Measurements from ENCODE around the gene C1orf35. TPM values are rescaled to one million over a fixed set of nuclear protein-coding genes. Genes with fewer than 3 reads are reported as not detected.
"Not testable (repeated sequence)": the region's sequence is repeated elsewhere in the genome, so short reads cannot be mapped to it uniquely, and the experiment has no call there.

C1orf35 gene
- total RNA-seq, 2 donors from 2014 or later = 17.6 to 19.4 TPM

DNA sequence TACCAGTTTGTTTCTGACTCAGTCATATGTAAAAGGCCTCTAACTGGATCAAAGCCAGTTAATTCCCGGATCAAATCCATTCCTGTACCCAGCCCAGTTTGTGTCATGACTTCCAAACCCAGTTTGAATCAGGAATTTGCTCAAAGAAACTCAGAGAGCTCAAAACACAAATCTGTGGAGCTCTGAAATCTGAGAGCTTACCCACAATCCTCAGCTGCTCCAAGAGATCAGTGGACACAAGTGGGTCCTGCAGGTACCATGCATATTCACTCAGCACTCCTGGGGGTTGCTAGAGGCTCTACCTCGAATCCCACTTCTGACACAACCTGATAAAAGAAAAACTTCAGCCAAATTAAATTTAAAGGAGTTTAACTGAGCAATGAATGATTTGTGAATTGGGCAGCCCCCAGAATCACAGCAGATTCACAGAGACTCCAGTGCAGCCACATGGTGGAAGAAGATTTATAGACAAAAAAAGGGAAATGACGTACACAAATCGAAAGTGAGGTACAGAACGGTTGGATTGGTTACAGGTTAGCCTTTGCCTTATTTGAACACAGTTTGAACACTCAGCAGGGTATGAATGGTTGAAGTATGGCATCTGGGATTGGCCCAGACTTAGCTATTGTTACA lies 17.8 kb upstream of the C1orf35 start:
- Mint-ChIP-seq H3K9me3 (peaks cover 0 to 4% of the 10 kb centered on the region in 2 donors), H3K36me3 (peaks cover 0 to 17% of the 10 kb centered on the region in 2 donors), H3K27ac (peak overlapping the region in 1 of 2 donors; percentile 68)
- DNase-seq (ENCODE audit: low spot score in 2 of 2) (no peak), ATAC-seq (peak; percentile 52 to 64)

DNA sequence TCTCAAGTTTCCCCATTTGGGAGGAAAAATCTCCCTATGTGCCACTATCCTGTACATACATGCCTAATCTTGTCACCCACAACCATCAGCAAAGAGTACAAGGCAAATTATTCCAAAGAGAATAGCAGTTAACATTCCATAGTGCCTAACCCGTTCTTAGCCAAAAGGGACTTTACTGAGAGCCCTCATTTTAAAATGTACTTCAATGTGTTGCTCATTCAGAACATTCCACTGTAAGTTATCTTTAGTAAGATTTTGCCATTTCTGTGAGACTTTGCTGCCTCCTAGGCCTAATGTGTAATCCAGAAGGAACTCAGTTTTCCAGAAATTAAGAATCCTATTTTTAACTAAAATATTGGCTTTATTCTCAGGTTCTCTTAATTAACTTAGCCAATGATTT lies 17.2 kb upstream of the C1orf35 start:
- H3K36me3 Mint-ChIP-seq = peaks cover 0 to 17% of the 10 kb centered on the region in 2 donors
- H3K27ac Mint-ChIP-seq = no peak overlapping the region
- ATAC-seq = no peak
- H3K9me3 Mint-ChIP-seq = peaks cover 0 to 4% of the 10 kb centered on the region in 2 donors
- no peak for DNase-seq (ENCODE audit: low spot score in 2 of 2)

DNA sequence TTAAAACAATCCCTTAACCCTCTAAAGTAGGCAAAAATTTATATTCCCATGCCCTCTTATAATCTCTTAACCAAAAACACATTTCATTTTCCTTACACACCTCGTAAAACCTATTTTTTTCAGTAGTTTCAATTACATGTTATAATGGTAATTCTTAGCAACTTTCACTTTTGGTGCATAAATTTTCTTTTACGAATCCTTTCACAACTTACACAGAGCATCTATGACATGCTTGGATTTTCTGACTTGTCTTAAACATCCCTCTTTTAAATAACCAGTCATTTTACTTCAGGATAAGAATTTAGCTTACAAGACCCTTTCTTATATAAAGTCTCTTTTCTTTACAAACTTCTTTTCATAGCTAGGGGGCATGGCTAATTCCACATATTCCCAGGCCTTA lies 14.9 kb upstream of the C1orf35 start:
- H3K9me3 Mint-ChIP-seq = peaks cover 0 to 4% of the 10 kb centered on the region in 2 donors
- H3K27ac Mint-ChIP-seq = no peak overlapping the region
- ATAC-seq = no peak
- peaks cover 0 to 17% of the 10 kb centered on the region in 2 donors for H3K36me3 Mint-ChIP-seq
- no peak for DNase-seq (ENCODE audit: low spot score in 2 of 2)

DNA sequence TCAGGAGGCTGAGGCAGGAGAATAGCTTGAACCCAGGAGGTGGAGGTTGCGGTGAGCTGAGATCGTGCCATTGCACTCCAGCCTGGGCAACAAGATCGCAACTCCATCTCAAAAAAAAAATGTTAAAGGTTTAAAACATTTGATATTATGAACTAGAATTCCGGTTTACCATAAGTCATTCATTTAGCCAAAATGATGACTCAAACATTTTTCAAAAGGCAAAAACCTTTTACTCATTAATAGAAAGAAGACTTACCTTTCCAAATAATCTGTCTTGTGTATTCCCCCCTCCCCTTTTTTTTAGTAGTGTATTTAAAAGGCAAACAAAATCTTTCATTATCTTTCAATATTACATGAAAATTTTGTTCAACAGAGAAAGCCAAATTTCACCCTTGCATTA lies 14.2 kb upstream of the C1orf35 start:
- DNase-seq (ENCODE audit: low spot score in 2 of 2) (no peak), ATAC-seq (no peak)
- H3K27ac Mint-ChIP-seq = no peak overlapping the region
- H3K9me3 Mint-ChIP-seq = peaks cover 0 to 4% of the 10 kb centered on the region in 2 donors
- peaks cover 0 to 17% of the 10 kb centered on the region in 2 donors for H3K36me3 Mint-ChIP-seq

DNA sequence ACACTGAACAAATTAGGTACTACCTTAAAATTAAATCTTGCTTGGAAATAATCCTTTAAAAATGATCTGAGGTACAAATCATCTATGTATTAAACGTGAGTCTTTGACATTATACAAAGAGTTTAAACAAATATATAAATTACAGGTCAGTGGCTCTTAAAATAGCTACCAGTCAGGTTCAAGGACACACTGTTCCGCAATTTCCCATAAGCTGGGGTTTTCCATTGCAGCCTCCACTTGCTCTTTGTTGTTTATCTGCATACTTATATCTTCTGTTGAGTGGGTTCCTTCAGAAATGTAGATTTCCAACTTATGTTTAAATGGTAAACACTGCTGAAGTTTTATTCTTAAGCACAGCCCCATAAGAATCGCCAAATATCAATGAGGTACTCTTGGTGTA lies 11.7 kb upstream of the C1orf35 start:
- peaks cover 0 to 4% of the 10 kb centered on the region in 2 donors for H3K9me3 Mint-ChIP-seq
- H3K27ac Mint-ChIP-seq = no peak overlapping the region
- H3K36me3 Mint-ChIP-seq = peaks cover 4 to 10% of the 10 kb centered on the region in 2 donors
- DNase-seq (ENCODE audit: low spot score in 2 of 2) = no peak
- ATAC-seq = no peak

DNA sequence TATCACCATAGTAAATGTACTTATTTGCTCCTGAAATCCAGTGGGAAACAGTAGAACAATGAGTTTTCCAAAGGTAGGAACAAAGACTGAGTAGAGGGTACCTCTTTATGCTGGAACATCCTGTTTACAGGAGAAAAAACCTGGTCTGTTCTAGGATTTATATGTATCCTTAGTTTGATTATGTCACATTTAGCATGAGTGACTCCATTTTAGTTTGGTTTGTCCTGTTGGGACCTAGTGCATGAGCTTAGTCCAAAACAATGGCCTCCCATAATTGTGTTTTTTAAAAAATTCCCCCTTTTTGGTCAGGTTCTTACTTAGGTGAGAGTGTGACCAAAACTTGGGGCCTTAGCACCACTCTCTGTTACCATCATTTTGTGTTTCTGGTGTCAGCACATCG lies 9.5 kb upstream of the C1orf35 start:
- H3K27ac Mint-ChIP-seq = no peak overlapping the region
- no peak for DNase-seq (ENCODE audit: low spot score in 2 of 2)
- H3K9me3 Mint-ChIP-seq = no peaks in the 10 kb centered on the region
- H3K36me3 Mint-ChIP-seq = peaks cover 4 to 6% of the 10 kb centered on the region in 2 donors
- ATAC-seq = no peak

DNA sequence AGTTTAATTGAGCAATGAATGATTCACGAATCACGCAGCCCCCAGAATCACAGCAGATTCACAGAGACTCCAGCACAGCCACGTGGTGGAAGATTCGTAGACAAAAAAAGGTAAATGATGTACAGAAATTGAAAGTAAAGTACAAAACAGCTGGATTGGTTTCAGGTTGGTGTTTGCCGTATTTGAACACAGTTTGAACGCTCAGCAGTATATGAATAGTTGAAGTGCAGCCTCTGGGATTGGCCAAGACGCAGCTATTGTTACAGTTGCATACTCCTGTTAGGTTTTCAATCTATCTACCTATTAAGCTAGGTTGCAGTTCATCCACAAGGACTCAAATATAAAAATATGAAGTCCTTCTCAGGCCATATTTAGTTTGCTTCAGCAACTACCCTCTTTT lies 9.0 kb upstream of the C1orf35 start:
- ATAC-seq = no peak
- DNase-seq (ENCODE audit: low spot score in 2 of 2) = no peak
- H3K9me3 Mint-ChIP-seq = no peaks in the 10 kb centered on the region
- peaks cover 0 to 6% of the 10 kb centered on the region in 2 donors for H3K36me3 Mint-ChIP-seq
- no peak overlapping the region for H3K27ac Mint-ChIP-seq

DNA sequence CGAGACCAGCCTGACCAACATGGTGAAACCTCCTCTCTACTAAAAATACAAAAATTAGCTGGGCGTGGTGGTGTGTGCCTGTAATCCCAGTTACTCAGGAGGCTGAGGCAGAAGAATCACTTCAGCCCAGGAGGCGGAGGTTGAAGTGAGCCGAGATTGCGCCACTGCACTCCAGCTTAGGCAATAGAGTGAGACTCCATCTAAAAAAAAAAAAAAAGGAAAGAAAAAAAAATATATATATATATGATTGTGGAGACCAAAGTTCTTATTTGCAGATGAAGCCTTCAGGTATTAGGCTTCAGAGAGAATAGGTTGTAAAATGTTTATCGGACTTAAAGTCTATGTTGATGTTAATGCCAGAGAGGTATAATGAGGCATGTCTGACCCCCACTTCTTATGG lies 8.2 kb upstream of the C1orf35 start:
- ATAC-seq; DNase-seq (ENCODE audit: low spot score in 2 of 2); H3K9me3 Mint-ChIP-seq; H3K36me3 Mint-ChIP-seq; H3K27ac Mint-ChIP-seq: not testable (repeated sequence)

DNA sequence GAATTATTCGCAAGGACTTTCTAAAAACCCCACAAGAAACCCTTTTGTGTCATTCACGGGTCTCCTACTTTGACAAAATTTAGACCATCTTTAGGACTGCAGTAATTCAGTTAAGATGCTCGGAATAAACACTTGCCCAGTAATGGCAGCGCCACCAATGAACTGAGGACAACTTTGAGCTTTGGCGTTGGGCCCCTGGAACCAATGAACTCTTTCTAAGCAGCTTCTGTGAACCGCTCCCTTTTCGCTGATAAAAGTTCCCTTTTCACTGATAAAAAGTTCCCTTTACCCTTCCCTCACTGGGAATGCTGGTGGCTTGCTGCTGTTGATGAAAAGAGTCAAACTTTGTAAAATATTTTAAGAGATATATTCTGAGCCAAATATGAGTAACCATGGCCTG lies 7.4 kb upstream of the C1orf35 start:
- H3K27ac Mint-ChIP-seq = no peak overlapping the region
- no peak for DNase-seq (ENCODE audit: low spot score in 2 of 2)
- ATAC-seq = no peak
- peaks cover 7 to 10% of the 10 kb centered on the region in 2 donors for H3K36me3 Mint-ChIP-seq
- H3K9me3 Mint-ChIP-seq = no peaks in the 10 kb centered on the region

DNA sequence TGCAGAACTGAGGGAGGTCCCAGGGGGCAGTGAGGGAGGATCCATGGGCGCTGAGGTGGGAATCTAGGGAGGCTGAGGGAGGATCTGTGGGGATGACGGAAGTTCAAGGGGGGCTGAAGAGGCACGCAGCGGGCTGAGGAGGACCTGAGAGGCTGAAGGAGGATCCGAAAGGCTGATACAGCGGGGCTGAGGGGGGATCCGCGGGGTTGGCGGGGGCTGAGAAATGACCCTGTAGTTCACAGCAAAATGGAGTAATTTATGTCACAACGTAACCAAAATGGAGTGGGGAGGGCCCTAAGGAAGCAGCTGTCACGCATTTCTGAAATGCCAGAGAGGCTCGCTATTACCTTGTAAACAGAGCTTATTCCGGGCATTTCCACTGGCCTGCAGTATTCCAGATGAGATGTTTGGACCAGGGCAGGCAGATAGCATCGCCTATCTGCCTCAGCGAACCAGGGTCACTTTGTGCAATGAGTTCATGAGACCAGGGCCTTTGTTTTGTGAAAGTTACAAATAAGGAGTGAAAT lies 6.9 kb upstream of the C1orf35 start:
- H3K9me3 Mint-ChIP-seq = no peaks in the 10 kb centered on the region
- DNase-seq (ENCODE audit: low spot score in 2 of 2) (no peak), ATAC-seq (no peak)
- H3K36me3 Mint-ChIP-seq = peaks cover 7 to 10% of the 10 kb centered on the region in 2 donors
- peak overlapping the region; percentile 91 to 96 for H3K27ac Mint-ChIP-seq

DNA sequence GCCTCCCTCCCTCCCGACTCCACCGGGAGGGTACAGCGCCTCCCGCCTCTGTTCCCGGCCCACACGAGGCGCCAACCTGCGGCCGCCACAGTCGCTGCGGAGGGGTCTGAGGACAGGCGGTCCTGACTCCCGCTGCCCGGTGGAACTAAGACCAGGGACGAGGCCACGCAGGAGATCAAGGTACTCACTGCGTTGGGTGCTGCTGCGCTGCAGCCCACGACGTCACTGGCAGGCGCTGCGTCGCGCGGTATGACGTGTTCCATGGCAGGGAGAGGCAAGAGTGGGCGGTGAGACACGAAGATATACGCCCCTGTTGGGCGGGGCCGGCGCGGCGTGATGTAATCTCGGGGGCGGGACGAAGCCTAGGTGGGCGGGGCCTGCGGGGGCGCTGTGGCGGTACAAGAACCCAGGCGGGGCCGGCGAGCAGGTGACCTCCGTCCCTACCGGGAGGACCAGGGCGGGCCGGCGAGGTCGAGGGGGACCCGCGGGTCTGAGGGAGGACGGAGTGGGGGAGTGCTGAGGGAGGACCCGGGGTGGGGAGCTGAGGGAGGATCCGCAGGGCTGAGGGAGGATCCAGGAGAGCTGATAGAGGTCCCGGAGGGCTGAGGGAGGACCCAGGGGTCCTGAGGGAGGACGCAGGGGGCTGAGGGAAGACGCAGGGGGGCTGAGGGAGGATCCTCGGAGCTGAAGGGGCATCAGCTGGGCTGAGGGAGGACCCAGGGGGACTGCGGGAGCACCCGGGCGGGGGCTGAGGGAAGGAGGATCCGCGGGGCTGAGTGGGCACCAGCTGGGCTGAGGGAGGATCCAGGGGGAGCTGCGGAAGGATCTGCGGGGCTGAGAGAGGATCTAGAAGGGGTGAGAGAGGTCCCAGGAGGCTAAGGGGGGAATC lies 6.2 kb upstream of the C1orf35 start, which contains the start of gene MRPL55:
Gene MRPL55 (minus strand): TSS at position 227 of the 889 bp plus-strand sequence. CDS start 1,039 bp downstream, outside the sequence.
- Mint-ChIP-seq H3K9me3 (no peaks in the 10 kb centered on the region), H3K36me3 (peaks cover 7 to 10% of the 10 kb centered on the region in 2 donors), H3K27ac (peak within 1 kb of the TSS; percentile 91 to 96)
- ATAC-seq (peak; percentile 95 to 97), DNase-seq (ENCODE audit: low spot score in 2 of 2) (peak; percentile 98 to 99)

DNA sequence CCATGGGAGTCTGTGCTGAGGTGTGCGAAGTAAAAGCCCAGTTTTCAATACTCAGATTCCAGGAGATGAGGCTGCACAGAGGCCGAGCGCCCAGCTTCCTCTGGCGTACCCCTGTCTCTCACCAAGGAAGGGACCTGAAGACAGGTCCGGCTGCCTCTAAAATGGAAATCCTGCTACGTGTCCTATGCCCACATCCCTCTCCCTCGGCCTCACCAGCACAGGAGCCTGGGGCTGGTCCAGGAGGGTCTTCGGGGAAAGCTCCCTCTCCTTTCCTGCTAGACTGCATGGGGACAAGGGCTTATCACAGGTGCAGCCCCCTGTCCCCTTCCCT lies 5.6 kb upstream of the C1orf35 start:
- no peaks in the 10 kb centered on the region for H3K9me3 Mint-ChIP-seq
- DNase-seq (ENCODE audit: low spot score in 2 of 2) = no peak
- H3K27ac Mint-ChIP-seq = peak overlapping the region; percentile 91 to 96
- H3K36me3 Mint-ChIP-seq = peaks cover 7 to 11% of the 10 kb centered on the region in 2 donors
- ATAC-seq = peak in 1 of 2 donors; percentile 1

DNA sequence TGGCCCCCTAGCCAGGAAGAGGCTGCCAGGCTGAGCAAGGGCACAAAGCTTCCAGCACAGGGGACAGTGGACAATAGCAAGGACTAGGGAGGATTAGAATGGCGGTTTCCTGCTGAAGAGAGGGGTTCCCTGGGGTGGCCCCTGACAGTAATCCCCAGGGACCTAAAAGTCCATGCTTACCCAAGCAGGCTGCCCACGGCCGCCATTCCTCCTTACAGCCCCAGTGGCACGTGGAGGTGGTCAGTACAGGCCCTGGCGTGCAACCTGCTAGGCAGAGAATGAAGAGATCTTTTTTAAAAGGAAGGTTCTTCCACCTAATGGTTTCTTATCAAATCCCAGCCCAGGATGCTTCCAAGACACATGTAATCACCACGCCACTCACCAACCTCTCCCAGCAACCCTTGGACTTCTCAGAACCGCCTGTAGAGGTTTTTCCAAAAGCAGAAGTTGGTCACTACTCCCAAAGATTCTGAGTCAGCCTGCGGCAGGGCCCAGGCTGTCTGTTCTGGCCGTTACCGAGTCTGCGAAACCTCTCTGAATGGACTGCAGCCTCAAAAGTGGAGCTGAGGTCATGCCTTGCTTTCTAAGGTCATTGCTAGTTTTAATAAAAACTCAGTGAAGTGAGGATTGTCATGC lies 5.0 kb upstream of the C1orf35 start:
- Mint-ChIP-seq H3K27ac (peak overlapping the region; percentile 91 to 96), H3K9me3 (no peaks in the 10 kb centered on the region), H3K36me3 (peaks cover 11 to 16% of the 10 kb centered on the region in 2 donors)
- DNase-seq (ENCODE audit: low spot score in 2 of 2) = no peak
- ATAC-seq = no peak

DNA sequence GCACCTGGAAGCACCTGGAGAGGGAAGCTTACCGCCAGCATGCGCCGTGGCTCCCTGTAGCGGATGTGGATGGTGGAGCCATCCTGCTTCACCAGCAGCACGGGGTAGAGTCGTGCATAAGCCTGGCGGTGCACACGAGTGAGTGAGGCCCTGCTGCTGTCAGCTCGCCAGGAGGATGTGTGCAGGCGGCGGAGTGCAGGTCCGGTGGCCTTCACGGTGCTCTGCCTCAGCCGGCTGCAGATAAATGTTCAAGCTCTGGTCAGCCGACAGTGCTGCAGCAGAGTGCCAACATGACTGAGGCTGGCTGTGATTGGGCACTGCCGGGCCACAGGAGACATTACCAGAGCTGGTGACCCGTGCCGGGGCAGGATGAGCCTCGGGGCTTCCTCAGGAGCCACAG lies 4.5 kb upstream of the C1orf35 start:
- Mint-ChIP-seq H3K27ac (peak overlapping the region; percentile 91 to 96), H3K36me3 (peaks cover 14 to 19% of the 10 kb centered on the region in 2 donors), H3K9me3 (no peaks in the 10 kb centered on the region)
- ATAC-seq (no peak), DNase-seq (ENCODE audit: low spot score in 2 of 2) (no peak)

DNA sequence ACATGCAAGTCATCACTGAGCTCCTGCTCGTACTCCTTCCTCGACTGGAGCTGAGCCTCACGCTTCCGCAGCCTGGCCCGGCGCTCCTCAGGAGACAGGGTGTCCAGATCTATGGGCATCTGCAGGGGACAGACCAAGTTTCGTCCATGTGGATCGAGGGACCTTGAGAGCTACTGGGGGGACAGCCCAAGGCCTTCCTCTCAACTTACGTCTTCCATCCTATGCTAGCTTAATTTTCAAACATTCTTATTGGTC lies 3.6 kb upstream of the C1orf35 start:
- no peaks in the 10 kb centered on the region for H3K9me3 Mint-ChIP-seq
- peak overlapping the region; percentile 7 to 44 for H3K27ac Mint-ChIP-seq
- peaks cover 14 to 19% of the 10 kb centered on the region in 2 donors for H3K36me3 Mint-ChIP-seq
- no peak for ATAC-seq
- no peak for DNase-seq (ENCODE audit: low spot score in 2 of 2)

DNA sequence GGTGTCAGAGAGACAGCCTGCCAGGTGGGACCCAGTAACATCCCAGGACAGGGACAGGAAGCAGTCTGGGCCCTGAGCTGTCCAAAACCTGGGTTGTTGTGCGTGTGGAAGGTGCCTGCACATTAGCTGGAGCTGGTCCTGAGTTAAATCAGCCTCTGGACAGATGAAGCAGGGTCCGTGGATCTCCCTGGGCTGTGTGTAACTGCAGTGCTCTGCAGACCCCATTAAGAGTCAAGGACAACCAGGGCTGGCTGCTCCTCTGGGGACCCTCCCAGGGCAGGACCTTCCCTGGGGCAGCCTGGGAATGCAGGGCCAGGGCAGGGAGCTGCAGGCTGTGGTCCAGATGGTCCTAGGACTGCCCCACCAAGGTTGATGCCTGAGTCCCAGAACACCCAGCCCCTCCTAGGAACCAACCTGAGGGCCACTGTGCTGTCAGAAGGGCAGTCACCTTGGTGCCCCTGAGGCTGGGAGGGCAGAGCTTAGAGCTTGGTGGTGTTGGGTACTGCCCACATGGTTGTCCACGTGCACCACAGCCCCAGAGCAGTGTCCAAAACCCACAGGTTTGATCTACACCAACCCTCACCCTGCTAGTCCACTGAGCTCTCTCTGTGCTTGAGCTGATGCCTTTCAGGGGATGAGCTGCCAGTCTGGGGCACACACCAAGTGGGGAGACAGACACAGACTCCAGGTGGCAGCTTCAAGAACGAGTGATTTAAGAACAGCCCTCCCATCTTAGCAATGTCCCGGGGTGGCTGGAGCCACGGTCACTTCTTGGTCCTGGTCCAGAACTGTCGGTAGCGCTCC lies 3.1 kb upstream of the C1orf35 start:
- DNase-seq (ENCODE audit: low spot score in 2 of 2) = no peak
- peak overlapping the region; percentile 7 to 44 for H3K27ac Mint-ChIP-seq
- ATAC-seq = no peak
- peaks cover 14 to 19% of the 10 kb centered on the region in 2 donors for H3K36me3 Mint-ChIP-seq
- no peaks in the 10 kb centered on the region for H3K9me3 Mint-ChIP-seq

Measured in activated naive CD4-positive, alpha-beta T cell treated with anti-CD3 and anti-CD28 coated beads, Interleukin-2, amount 50 U/mL, for 72 hours (primary cell).